ENCODE measurements around the gene MYRIP. TPM values are rescaled to one million over a fixed set of nuclear protein-coding genes. Genes with fewer than 3 reads are reported as not detected.

Gene MYRIP
- total and polyA plus RNA-seq, 2 of the 4 experiments (the other 2 are of a cell fraction), result not detected

GRCh38 chr3:40130721-40131120, 321.3 kb downstream of the MYRIP start:
- H3K4me1 ChIP-seq (ENCODE audit: control insufficient read depth, insufficient read depth, low read length), result no peaks in the 10 kb centered on the region
- H4K91ac ChIP-seq (ENCODE audit: insufficient read depth, low read depth, low read length), result no peak overlapping the region
- H2BK15ac ChIP-seq (ENCODE audit: low read depth, low read length), result no peak overlapping the region
- no peak overlapping the region for H2AFZ ChIP-seq (replicated peaks; ENCODE audit: low read length, poor library complexity)
- no peak overlapping the region for H3K4me2 ChIP-seq (ENCODE audit: low read depth, low read length)
- H3K9ac ChIP-seq (ENCODE audit: low read depth, low read length), result no peak overlapping the region
- H4K8ac ChIP-seq (ENCODE audit: low read depth in 2 of 2, low read length in 2 of 2), result no peak overlapping the region
- ChIA-PET CTCF (no interaction called here), POLR2A (ENCODE audit: unreplicated experiment) (no interaction called here)
- H3K9me1 ChIP-seq (ENCODE audit: insufficient read depth, low read length), result no peaks in the 10 kb centered on the region
- intact Hi-C loops (cut with micrococcal nuclease), result no loop called here
- H2BK20ac ChIP-seq (ENCODE audit: low read depth, low read length), result no peak overlapping the region
- H3K14ac ChIP-seq (replicated peaks; ENCODE audit: low read depth, low read length), result no peak overlapping the region
- H3K79me1 ChIP-seq (ENCODE audit: low read depth in 1 of 2, low read length in 2 of 2), result no peaks in the 10 kb centered on the region
- no peaks in the 10 kb centered on the region for H3K36me3 ChIP-seq (ENCODE audit: control insufficient read depth, insufficient read depth, low read length)
- H2BK120ac ChIP-seq (ENCODE audit: low read depth, low read length), result no peak overlapping the region
- dilution Hi-C loops (cut with HindIII; ENCODE audit: low sequenced_read_pairs, unreplicated experiment), result no loop called here
- no peak overlapping the region for H3K56ac ChIP-seq (ENCODE audit: extremely low read depth, insufficient read depth, low read length)
- in situ Hi-C loops (cut with MboI; ENCODE audit: low sequenced_read_pairs), result no loop called here
- no peak overlapping the region for H3K23ac ChIP-seq (ENCODE audit: low read depth, low read length)
- no peak overlapping the region for H3K27ac ChIP-seq (ENCODE audit: insufficient read depth, low read length)
- no peak overlapping the region for H2BK5ac ChIP-seq (ENCODE audit: low read depth, low read length, poor library complexity, severe bottlenecking)
- no peaks in the 10 kb centered on the region for H3K27me3 ChIP-seq (ENCODE audit: control insufficient read depth, insufficient read depth, low read length)
- ATAC-seq (ENCODE audit: low read depth), result no peak
- H3K18ac ChIP-seq (ENCODE audit: low read depth, low read length), result no peak overlapping the region
- H3K9me3 ChIP-seq (ENCODE audit: control insufficient read depth, insufficient read depth, low read length), result peaks cover 11% of the 10 kb centered on the region
- no peak overlapping the region for H2AK9ac ChIP-seq (replicated peaks; ENCODE audit: low read depth, low read length, poor library complexity)
- no peak for DNase-seq
- BruUV-seq (replicated peaks), result no TSS peak
- H4K20me1 ChIP-seq (ENCODE audit: insufficient read depth, low read length), result no peaks in the 10 kb centered on the region
- TF ChIP-seq RAD21 (IDR thresholded peaks at IDR 0.05; ENCODE audit: low read length) (no peak), MAFK (IDR thresholded peaks at IDR 0.05; ENCODE audit: low read depth, low read length) (no peak), CTCF (conservative IDR thresholded peaks at IDR 0.05; ENCODE audit: low read depth, low read length) (no peak), USF2 (IDR thresholded peaks at IDR 0.05; ENCODE audit: low read depth, low read length) (no peak), MXI1 (IDR thresholded peaks at IDR 0.05; ENCODE audit: borderline replicate concordance, low read depth, low read length) (no peak), ELK1 (IDR thresholded peaks at IDR 0.05; ENCODE audit: borderline replicate concordance, low read depth, low read length) (no peak), RCOR1 (IDR thresholded peaks at IDR 0.05; ENCODE audit: insufficient replicate concordance, low read length) (no peak), SMC3 (IDR thresholded peaks at IDR 0.05; ENCODE audit: low read depth, low read length) (no peak), CEBPB (IDR thresholded peaks at IDR 0.05; ENCODE audit: low read depth, low read length) (no peak), FOS (IDR thresholded peaks at IDR 0.05; ENCODE audit: low read depth, low read length) (no peak)
- H4K5ac ChIP-seq (ENCODE audit: low read depth, low read length), result no peak overlapping the region
- no peak overlapping the region for H2AK5ac ChIP-seq (ENCODE audit: low read depth, low read length)
- H3K4ac ChIP-seq (ENCODE audit: low read depth, low read length), result no peak overlapping the region
- H3K4me3 ChIP-seq (ENCODE audit: insufficient read depth, low read depth, low read length), result no peak overlapping the region
